GM18867 (cell line): ENCODE results near the gene FXYD5.
"Not testable (repeated sequence)": the region's sequence is repeated elsewhere in the genome, so short reads cannot be mapped to it uniquely, and the experiment has no call there.

Experiments
- ATAC-seq: cut with Tn5 transposase; IDR thresholded peaks from one replicate; pipeline ENCODE4 v1.9.1; 2021; ENCODE audit warnings: mild to moderate bottlenecking, moderate library complexity; ENCODE audit not compliant: unreplicated experiment

Gene FXYD5

GRCh38 chr19:35136977-35137702 is 17.4 kb upstream of the FXYD5 start:
- ATAC-seq = no peak

- ATAC-seq = no peak
Measured at GRCh38 chr19:35138305-35138892, 16.1 kb upstream of the FXYD5 start, which contains the start of gene FXYD1. Gene FXYD1 (plus strand): TSS chr19:35138824. CDS start chr19:35140080, 1,256 bp downstream.

GRCh38 chr19:35140207-35140961 is 14.2 kb upstream of the FXYD5 start:
- ATAC-seq = no peak

- no peak for ATAC-seq
Measured at GRCh38 chr19:35140962-35141836, 13.3 kb upstream of the FXYD5 start.

- ATAC-seq = no peak
Measured at GRCh38 chr19:35141837-35142605, 12.5 kb upstream of the FXYD5 start.

GRCh38 chr19:35142606-35143230 is 11.8 kb upstream of the FXYD5 start:
- ATAC-seq = no peak

GRCh38 chr19:35143231-35143715 is 11.3 kb upstream of the FXYD5 start, which contains the start of gene FXYD7:
Gene FXYD7 (plus strand): TSS chr19:35143255. CDS start chr19:35143334, 79 bp downstream.
- ATAC-seq = no peak

- ATAC-seq = no peak
Measured at GRCh38 chr19:35143818-35144217, 10.7 kb upstream of the FXYD5 start.

- no peak for ATAC-seq
Measured at GRCh38 chr19:35144259-35144599, 10.3 kb upstream of the FXYD5 start.

GRCh38 chr19:35144600-35145436 is 9.7 kb upstream of the FXYD5 start:
- no peak for ATAC-seq

GRCh38 chr19:35146746-35147459 is 7.6 kb upstream of the FXYD5 start:
- ATAC-seq = no peak

- ATAC-seq = no peak
Measured at GRCh38 chr19:35149463-35149862, 5.1 kb upstream of the FXYD5 start.

GRCh38 chr19:35150445-35150844 is 4.1 kb upstream of the FXYD5 start:
- ATAC-seq = no peak

- ATAC-seq = no peak
Measured at GRCh38 chr19:35151273-35152065, 3.1 kb upstream of the FXYD5 start.

- ATAC-seq = not testable (repeated sequence)
Measured at GRCh38 chr19:35153129-35153522, 1.4 kb upstream of the FXYD5 start.

- no peak for ATAC-seq
Measured at GRCh38 chr19:35153701-35154524, 622 bp upstream of the FXYD5 start.
